ENCODE measurements around the gene ACER1.
"Not testable (repeated sequence)": the region's sequence is repeated elsewhere in the genome, so short reads cannot be mapped to it uniquely, and the experiment has no call there.

Gene ACER1

GRCh38 chr19:6355321-6356040 is 22.1 kb upstream of the ACER1 start:
- not testable (repeated sequence) for DNase-seq

GRCh38 chr19:6354098-6354674 is 20.8 kb upstream of the ACER1 start:
- no peak for DNase-seq

GRCh38 chr19:6352381-6353165 is 19.2 kb upstream of the ACER1 start:
- DNase-seq, result no peak

- DNase-seq, result no peak
Observed at GRCh38 chr19:6350688-6351087, 17.3 kb upstream of the ACER1 start.

DNA sequence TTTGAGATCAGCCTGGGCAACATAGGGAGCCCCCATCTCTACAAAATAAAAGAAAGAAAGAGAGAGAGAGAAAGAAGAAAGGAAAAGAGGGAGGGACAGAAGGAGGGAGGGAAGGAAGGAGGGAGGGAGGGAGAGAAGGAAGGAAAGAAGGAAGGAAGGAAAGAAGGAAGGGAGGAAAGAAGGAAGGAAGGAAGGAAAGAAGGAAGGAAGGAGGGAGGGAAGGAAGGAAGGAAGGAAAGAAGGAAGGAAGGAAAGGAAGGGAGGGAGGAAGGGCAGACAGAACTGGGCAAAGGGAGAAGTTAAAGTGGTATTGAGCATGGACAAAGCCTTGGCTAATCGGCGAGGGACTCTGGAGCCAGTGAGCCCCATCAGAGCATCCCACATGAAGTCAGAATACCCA is 15.9 kb upstream of the ACER1 start:
- not testable (repeated sequence) for DNase-seq

GRCh38 chr19:6343462-6343861 is 10.1 kb upstream of the ACER1 start:
- no peak for DNase-seq

DNA sequence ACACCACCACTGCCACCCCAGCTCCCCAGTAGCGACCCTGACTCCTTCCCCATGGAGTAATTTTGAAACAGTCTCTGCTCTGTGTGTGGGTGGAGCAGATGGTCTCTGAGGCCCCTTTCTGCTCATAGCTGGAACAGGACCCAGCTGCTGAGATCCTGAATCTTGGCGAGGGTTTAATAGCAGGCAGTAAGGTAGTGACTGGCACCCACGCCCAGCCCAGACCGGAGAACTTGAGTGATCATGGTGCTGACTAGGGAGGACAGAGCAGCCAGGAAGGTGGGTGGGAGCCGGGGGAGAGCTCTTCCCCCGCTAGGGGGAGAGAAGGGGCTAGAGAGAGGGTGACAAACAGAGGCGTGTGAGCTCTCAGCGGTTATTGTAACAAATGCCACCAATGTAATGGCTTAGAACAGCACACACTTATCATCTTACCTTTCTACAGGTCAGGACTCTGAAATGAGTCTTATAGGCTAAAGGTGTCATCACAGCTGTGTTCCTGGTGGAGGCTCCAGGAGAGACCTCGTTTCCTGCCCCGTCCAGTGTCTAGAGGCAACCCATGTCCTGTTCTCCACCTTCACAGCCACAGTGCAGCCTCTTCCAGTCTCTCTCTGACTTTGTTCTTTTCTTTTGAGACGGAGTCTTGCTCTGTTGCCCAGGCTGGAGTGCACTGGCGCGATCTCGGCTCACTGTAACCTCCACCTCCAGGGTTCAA is 7.2 kb upstream of the ACER1 start:
- DNase-seq, result no peak

DNA sequence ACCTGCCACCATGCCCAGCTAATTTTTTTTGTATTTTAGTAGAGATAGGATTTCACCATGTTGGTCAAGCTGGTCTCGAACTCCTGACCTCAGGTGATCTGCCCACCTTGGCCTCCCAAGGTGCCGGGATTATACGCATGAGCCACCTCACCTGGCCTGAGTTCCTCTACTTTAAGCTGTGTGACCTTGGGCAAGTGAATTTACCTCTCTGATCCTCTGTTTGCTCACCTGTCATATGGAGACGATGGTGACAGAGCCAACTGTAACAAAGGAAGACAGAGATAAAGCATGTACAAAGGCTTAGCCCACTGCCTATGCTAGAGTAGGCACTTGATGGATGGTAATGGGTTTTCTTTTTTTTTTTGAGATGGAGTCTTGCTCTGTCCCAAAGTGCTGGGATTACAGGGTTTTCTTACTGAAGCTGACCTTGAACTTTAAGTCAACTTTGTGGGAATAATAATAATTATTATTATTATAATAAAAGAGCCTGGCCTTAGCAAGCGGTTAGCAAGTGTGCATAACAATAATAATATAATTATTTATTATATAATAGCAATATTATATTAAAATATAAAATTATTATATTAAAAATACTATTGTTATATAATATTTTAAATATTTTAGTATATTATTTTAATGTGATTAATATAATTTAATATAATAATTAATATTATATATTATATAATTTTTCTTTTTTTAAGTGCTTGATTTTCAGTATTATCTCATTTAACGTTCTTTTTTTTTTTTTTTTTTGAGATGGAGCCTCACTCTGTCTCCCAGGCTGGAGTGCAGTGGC is 1.3 kb upstream of the ACER1 start:
- DNase-seq, result no peak

GRCh38 chr19:6326815-6327214 is 6.6 kb downstream of the ACER1 start:
- DNase-seq, result no peak

DNA sequence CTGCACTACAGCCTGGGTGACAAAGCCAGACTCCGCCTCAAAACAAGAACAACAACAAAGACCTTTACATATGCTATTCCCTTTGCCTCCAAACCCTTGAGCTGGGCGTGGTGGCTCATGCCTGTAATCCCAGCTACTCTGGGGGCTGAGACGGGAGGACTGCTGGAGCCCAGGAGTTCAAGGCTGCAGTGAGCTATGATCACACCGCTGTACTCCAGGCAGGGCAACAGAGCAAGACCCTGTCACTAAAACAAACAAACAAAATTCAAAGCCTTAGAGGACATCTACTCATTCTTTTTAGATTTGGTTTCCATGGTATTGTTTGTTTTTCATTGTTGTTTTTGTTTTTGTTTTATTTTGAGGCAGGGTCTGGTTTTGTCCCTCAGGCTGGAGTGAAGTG is 7.8 kb downstream of the ACER1 start:
- no peak for DNase-seq

DNA sequence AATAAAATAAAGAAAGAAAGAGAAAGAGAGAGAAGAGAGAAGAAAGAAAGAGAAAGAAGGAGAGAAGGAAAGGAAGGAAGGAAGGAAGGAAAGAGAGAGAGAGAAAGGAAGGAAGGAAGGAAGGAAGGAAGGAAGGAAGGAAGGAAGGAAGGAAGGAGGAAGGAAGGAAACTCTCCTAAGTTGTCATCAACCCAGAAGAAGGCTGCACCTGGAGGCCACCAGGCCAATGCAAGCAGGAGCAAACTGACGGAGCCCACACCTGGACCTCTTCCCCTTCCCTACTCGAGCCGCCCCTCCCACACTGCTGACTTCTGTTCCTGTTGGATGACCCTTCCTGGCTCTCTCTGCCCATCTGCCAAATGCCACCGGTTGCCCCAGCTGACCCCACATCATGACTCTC is 8.7 kb downstream of the ACER1 start:
- DNase-seq, result no peak

GRCh38 chr19:6322284-6322683 is 11.1 kb downstream of the ACER1 start:
- DNase-seq, result no peak

GRCh38 chr19:6319376-6319775 is 14.0 kb downstream of the ACER1 start:
- DNase-seq, result no peak

- no peak for DNase-seq
Observed at GRCh38 chr19:6318772-6319171, 14.6 kb downstream of the ACER1 start.

GRCh38 chr19:6315646-6316045 is 17.8 kb downstream of the ACER1 start:
- not testable (repeated sequence) for DNase-seq

- no peak for DNase-seq
Observed at GRCh38 chr19:6313398-6313969, 19.9 kb downstream of the ACER1 start.

GRCh38 chr19:6312018-6312417 is 21.4 kb downstream of the ACER1 start:
- no peak for DNase-seq

DNA sequence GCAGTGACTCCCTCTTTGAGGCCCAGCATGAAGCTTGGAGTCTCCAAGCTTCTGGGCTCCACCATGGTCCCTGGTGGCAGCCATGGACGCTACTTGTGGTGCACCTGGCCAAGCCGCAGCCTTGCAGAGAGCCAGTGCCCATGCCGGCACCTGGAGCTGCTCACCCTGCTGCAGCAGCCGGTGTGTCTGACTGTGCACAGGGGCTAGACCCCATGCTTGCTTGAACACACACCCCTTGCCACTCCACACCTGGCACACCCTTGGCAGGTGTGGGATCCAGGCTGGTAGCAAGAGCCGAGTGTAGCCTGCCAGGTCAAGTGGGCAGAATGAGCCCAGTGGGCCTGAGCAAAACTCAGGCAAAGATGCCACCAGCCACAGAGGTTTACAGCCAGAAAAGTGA is 35.0 kb downstream of the ACER1 start:
- no peak for DNase-seq

- no peak for DNase-seq
Observed at GRCh38 chr19:6297202-6297601, 36.2 kb downstream of the ACER1 start.

DNA sequence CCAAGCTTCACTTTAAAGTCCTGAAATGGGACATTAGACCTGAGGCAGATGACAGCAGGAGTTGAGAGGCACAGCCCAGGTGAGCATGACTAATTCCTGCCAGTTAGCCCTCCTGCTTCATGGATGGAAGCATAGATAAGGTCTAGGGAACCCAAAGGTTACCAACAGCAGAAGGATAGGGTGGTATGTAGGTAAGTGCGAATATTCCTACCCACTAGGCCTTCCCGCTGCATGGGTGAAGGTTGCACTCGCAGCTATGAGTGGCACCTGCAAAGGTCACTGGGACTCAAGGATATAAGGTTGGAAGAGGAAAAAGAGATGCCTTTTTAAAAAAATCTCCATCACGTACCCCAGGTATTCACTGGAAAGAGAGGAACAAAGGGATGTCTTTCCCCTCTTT is 41.4 kb downstream of the ACER1 start:
- no peak for DNase-seq

GRCh38 chr19:6288737-6289136 is 44.7 kb downstream of the ACER1 start:
- DNase-seq, result no peak

DNA sequence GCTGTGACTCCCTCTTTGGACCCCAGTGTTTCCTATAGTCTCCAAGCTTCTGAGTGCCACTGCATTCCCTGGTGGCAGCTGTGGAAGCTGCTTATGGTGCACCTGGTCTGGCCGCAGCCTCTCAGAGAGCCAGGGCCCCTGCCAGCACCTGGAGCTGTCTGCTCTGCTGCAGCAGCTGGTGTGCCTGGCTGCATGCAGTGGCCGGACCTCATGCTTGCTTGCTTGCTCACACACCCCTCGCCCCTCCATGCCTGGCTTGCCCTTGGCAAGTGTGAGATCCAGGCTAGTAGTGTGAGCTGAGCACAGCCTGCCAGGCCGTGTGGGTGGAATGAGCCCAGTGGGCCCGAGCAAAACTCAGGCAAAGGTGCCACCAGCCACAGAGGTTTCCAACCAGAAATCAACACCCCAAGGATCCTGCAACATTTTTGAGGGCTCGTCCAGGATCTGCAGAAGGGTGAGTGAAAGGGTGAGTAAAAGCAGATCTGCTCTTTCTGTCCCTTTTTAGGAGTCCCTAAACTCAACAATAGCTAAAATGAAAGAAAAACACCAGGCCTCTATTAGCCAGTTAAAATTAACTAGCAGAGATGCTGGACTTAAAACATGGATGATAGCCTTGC is 46.0 kb downstream of the ACER1 start:
- no peak for DNase-seq
